HG02840 (cell line): ENCODE measurements around the gene POLK.
"Not testable (repeated sequence)": the region's sequence is repeated elsewhere in the genome, so short reads cannot be mapped to it uniquely, and the experiment has no call there.

Experiments
- ATAC-seq: cut with Tn5 transposase; IDR thresholded peaks from one replicate; pipeline ENCODE4 v1.9.1; 2021; ENCODE audit warnings: mild to moderate bottlenecking, moderate library complexity, moderate number of reproducible peaks; ENCODE audit not compliant: unreplicated experiment, low FRiP score

Gene POLK

GRCh38 chr5:75545131-75545530 is 33.4 kb downstream of the POLK start:
- no peak for ATAC-seq

GRCh38 chr5:75546830-75547229 is 35.1 kb downstream of the POLK start:
- ATAC-seq = no peak

- no peak for ATAC-seq
Measured at GRCh38 chr5:75547812-75548211, 36.1 kb downstream of the POLK start.

DNA sequence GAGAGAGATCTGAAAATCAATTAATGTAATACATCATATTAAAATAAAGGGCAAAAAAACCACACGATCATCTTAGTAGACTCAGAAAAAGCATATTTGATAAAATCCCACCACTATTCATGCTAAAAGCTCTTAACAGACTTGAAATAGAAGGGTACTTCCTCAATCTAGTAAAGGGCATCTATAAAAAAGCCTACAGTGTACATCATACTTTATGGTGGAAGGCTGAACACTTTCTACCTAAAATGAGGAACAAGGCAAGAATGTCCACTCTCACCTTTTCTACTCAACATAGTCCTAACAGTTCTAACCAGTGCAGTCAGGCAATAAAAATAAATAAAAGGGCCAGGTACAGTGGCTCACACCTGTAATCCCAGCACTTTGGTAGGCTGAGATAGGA is 38.9 kb downstream of the POLK start:
- no peak for ATAC-seq

DNA sequence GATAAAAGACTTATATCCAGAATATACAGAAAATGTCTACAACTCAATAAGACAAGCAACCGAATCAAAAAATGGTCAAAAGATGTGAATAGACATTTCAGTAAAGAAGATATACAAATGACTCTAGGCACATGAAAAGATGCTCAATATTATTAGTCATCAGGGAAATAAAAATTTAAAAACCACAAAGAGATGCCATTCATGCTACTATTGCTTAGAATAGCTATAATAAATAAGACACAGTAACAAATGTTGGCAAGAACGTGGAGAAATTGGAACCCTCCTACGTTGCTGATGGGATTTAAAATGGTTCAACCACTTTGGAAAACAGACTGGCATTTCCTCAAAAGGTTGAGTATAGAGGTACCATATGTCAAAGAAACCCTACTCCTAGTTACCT is 39.8 kb downstream of the POLK start:
- ATAC-seq = no peak

GRCh38 chr5:75552764-75553163 is 41.1 kb downstream of the POLK start:
- ATAC-seq = no peak

DNA sequence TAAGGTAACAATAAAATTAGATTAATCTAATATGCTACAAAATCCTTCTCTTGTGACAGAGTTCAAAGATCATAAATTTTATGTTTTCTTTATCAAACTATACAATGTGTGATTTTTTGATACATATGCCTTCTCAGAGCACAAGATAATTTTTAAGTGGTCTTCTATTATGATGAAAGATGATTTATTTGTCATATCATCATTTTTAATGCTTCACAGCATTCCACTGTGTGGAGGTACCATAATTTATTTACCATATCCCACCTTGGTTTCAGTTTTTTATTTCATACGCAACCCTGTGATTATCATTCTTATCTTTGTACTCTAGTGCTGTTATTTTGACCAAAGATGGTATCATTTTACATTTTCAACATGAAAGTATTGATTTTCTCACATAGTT is 41.7 kb downstream of the POLK start:
- no peak for ATAC-seq

- ATAC-seq = no peak
Measured at GRCh38 chr5:75558221-75558620, 46.5 kb downstream of the POLK start.

- no peak for ATAC-seq
Measured at GRCh38 chr5:75558981-75559632, 47.4 kb downstream of the POLK start.

DNA sequence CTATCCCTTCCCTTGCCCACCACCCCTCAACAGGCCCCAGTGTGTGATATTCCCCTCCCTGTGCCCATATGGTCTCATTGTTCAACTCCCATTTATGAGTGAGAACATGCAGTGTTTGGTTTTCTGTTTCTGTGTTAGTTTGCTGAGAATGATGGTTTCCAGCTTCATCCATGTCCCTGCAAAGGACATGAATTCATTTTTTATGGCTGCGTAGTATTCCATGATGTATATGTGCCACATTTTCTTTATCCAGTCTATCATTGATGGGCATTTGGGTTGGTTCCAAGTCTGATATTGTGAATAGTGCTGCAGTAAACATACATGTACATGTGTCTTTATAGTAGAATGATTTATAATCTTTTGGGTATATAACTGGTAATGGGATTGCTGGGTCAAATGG is 49.0 kb downstream of the POLK start:
- not testable (repeated sequence) for ATAC-seq

- not testable (repeated sequence) for ATAC-seq
Measured at GRCh38 chr5:75565991-75566709, 54.5 kb downstream of the POLK start.

DNA sequence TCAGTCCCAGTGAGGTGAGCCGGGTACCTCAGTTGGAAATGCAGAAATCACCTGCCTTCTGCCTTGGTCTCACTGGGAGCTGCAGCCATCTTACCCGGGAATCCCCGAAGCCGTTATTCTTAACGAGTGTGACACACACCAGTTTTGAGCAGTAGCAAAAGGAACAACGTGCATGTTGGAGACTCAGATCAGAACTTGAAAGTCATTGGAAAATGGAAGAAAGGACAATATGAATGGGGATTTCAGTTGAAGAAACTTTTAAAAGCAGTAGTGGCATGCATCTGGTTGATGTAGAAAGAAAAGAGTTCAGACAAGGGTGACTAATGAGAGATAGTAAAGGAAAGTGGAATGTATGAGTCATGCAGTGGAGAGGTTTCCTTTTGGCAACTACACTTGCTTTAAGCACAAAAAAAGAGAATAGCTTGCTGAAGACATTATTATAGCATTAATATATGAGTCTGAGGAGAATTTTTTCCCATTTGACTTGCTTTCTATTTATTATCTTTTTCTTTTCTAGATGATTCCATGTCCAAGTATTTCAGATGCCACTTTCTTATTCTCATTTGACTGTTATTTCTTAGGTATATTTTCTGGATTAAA is 55.1 kb downstream of the POLK start:
- peak; percentile 79 for ATAC-seq

- ATAC-seq = no peak
Measured at GRCh38 chr5:75567710-75568109, 56.0 kb downstream of the POLK start.

- no peak for ATAC-seq
Measured at GRCh38 chr5:75568202-75568601, 56.5 kb downstream of the POLK start.

DNA sequence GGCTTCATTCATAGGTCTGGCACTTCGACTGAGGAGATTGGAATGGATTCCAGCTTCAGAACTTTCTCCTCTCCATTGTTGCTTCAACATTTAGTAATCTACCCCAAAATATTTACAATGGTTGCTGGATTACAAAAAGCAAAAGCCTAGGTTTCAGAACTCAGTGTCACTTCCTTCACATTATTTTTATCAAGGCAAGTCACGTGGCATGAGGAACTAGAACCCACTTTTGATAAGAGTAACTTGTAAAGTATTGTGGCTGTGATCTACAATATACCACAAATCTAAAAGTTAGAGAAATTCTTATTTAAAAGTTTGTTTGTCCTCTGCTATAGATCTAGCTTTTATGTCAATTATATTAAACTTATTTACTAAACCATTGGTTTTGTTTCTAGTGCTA is 59.9 kb downstream of the POLK start:
- no peak for ATAC-seq

GRCh38 chr5:75574791-75575190 is 63.1 kb downstream of the POLK start:
- ATAC-seq = peak; percentile 13

GRCh38 chr5:75578280-75578679 is 66.6 kb downstream of the POLK start:
- ATAC-seq = not testable (repeated sequence)

DNA sequence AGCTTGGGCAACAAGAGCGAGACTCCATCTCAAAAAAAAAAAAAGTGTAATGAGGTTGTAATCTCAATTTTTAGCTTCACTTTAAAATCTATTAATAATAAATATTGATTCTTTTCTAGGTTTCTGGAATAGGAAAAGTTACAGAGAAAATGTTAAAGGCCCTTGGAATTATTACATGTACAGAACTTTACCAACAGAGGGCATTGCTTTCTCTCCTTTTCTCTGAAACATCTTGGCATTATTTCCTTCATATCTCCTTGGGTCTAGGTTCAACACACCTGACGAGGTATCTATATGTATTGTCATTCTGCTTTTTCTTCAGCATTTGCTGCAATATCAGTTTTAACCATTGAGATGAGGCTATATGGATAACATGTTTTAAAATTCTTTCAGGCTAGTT is 73.0 kb downstream of the POLK start:
- no peak for ATAC-seq

DNA sequence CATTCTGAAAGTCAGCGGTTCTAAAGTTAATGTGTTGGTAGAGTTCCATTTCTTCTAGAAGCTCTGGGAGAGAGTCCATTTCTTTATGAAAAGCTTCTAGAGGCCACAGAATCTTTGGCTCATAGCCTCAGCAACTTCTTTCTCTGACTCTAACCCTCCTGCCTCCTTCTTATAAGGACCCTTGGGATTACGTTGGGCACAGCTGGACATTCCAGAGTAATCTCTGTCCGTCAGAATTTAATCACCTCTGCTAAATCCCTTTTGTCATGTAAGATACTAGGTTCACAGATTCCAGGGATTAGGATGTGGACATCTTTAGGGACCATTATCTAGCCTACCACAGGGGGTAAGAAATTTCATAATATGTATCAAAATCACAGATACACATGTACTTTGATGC is 77.0 kb downstream of the POLK start:
- no peak for ATAC-seq

GRCh38 chr5:75600535-75600934 is 88.8 kb downstream of the POLK start:
- no peak for ATAC-seq

- no peak for ATAC-seq
Measured at GRCh38 chr5:75601567-75601966, 89.9 kb downstream of the POLK start.

DNA sequence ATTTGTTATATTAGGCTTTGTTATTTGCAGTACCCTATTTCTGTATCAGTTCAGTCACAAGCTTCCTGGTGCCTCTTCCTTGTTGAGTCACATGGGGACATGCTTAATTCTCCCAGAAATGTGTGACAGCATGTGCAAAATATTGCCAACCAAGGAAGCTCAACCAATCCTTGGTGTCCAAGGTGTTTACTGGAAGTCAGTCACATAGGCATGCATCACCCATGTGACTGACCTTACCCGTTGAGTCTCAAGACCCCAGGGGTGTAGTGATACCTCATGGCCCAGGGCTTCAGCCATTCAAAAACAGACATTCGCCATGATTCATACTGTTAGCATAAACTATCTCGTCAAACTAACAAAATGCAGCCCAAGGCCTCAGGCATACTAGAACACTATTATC is 90.3 kb downstream of the POLK start:
- no peak for ATAC-seq
